Measurements from ENCODE around the gene TRIM66.
A peak's percentile ranks its signal among the peaks of the same experiment; 100 is the strongest.

The TRIM66 gene

GRCh38 chr11:8596504-8597046 is 85.9 kb downstream of the TRIM66 start:
- Mint-ChIP-seq H3K9me3 (no peaks in the 10 kb centered on the region), H3K27ac (no peak overlapping the region), H3K4me3 (no peak overlapping the region), H3K4me1 (peaks cover 13% of the 10 kb centered on the region), H3K27me3 (peaks cover 8% of the 10 kb centered on the region), H3K36me3 (no peaks in the 10 kb centered on the region)
- no peak for ATAC-seq

GRCh38 chr11:8593935-8594909 is 88.2 kb downstream of the TRIM66 start, which contains the start of gene STK33:
Gene STK33, minus strand, starts transcription at chr11:8594228. Its CDS starts 119,323 bp downstream, at chr11:8474905.
- Mint-ChIP-seq H3K4me1 (peaks cover 13% of the 10 kb centered on the region), H3K9me3 (no peaks in the 10 kb centered on the region), H3K4me3 (peak within 1 kb of the TSS; percentile 89), H3K36me3 (no peaks in the 10 kb centered on the region), H3K27ac (peak within 1 kb of the TSS; percentile 75), H3K27me3 (no peaks in the 10 kb centered on the region)
- peak; percentile 94 for ATAC-seq

- Mint-ChIP-seq H3K4me3 (peak overlapping the region; percentile 89), H3K9me3 (no peaks in the 10 kb centered on the region), H3K27me3 (no peaks in the 10 kb centered on the region), H3K36me3 (no peaks in the 10 kb centered on the region), H3K27ac (peak overlapping the region; percentile 75), H3K4me1 (peaks cover 13% of the 10 kb centered on the region)
- peak; percentile 48 for ATAC-seq
These were observed 89.0 kb downstream of the TRIM66 start for GRCh38 chr11:8593455-8593854.

- H3K36me3 Mint-ChIP-seq, result no peaks in the 10 kb centered on the region
- H3K27me3 Mint-ChIP-seq, result no peaks in the 10 kb centered on the region
- H3K4me3 Mint-ChIP-seq, result no peak overlapping the region
These were observed 94.5 kb downstream of the TRIM66 start for GRCh38 chr11:8587915-8588314.

GRCh38 chr11:8586805-8587204 is 95.7 kb downstream of the TRIM66 start:
- peaks cover 6% of the 10 kb centered on the region for H3K9me3 Mint-ChIP-seq
- H3K36me3 Mint-ChIP-seq, result no peaks in the 10 kb centered on the region
- ATAC-seq, result no peak
- H3K4me3 Mint-ChIP-seq, result no peak overlapping the region
- H3K27me3 Mint-ChIP-seq, result no peaks in the 10 kb centered on the region
- no peak overlapping the region for H3K27ac Mint-ChIP-seq
- H3K4me1 Mint-ChIP-seq, result peaks cover 9% of the 10 kb centered on the region

More at GRCh38 chr11:8587915-8588314, 94.5 kb downstream of the TRIM66 start:
- Mint-ChIP-seq H3K27ac (no peak overlapping the region), H3K4me1 (peaks cover 1% of the 10 kb centered on the region), H3K9me3 (peaks cover 3% of the 10 kb centered on the region)
- ATAC-seq, result no peak

- Mint-ChIP-seq H3K4me3 (no peak overlapping the region), H3K27me3 (no peaks in the 10 kb centered on the region), H3K9me3 (peaks cover 6% of the 10 kb centered on the region), H3K4me1 (peaks cover 10% of the 10 kb centered on the region), H3K36me3 (peaks cover under 1% of the 10 kb centered on the region), H3K27ac (no peak overlapping the region)
- ATAC-seq, result no peak
These were observed 96.3 kb downstream of the TRIM66 start for GRCh38 chr11:8586184-8586583.

GRCh38 chr11:8584511-8584910 is 98.0 kb downstream of the TRIM66 start:
- no peak for ATAC-seq
- no peak overlapping the region for H3K27ac Mint-ChIP-seq
- peaks cover 10% of the 10 kb centered on the region for H3K4me1 Mint-ChIP-seq
- H3K9me3 Mint-ChIP-seq, result peaks cover 6% of the 10 kb centered on the region
- no peak overlapping the region for H3K4me3 Mint-ChIP-seq
- H3K36me3 Mint-ChIP-seq, result peaks cover 6% of the 10 kb centered on the region
- H3K27me3 Mint-ChIP-seq, result no peaks in the 10 kb centered on the region

GRCh38 chr11:8584082-8584481 is 98.4 kb downstream of the TRIM66 start:
- peaks cover 10% of the 10 kb centered on the region for H3K4me1 Mint-ChIP-seq
- H3K4me3 Mint-ChIP-seq, result no peak overlapping the region
- H3K27me3 Mint-ChIP-seq, result no peaks in the 10 kb centered on the region
- ATAC-seq, result no peak
- no peak overlapping the region for H3K27ac Mint-ChIP-seq
- peaks cover 6% of the 10 kb centered on the region for H3K9me3 Mint-ChIP-seq
- H3K36me3 Mint-ChIP-seq, result peaks cover 6% of the 10 kb centered on the region

- peaks cover 6% of the 10 kb centered on the region for H3K36me3 Mint-ChIP-seq
- H3K27ac Mint-ChIP-seq, result no peak overlapping the region
- ATAC-seq, result no peak
- H3K27me3 Mint-ChIP-seq, result no peaks in the 10 kb centered on the region
- no peak overlapping the region for H3K4me3 Mint-ChIP-seq
- H3K9me3 Mint-ChIP-seq, result peaks cover 3% of the 10 kb centered on the region
- H3K4me1 Mint-ChIP-seq, result peaks cover 10% of the 10 kb centered on the region
These were observed 101.2 kb downstream of the TRIM66 start for GRCh38 chr11:8581300-8581699.

GRCh38 chr11:8577791-8578581 is 104.5 kb downstream of the TRIM66 start:
- H3K4me3 Mint-ChIP-seq, result no peak overlapping the region
- ATAC-seq, result no peak
- no peaks in the 10 kb centered on the region for H3K27me3 Mint-ChIP-seq
- peaks cover 6% of the 10 kb centered on the region for H3K36me3 Mint-ChIP-seq
- H3K27ac Mint-ChIP-seq, result no peak overlapping the region
- peaks cover 3% of the 10 kb centered on the region for H3K9me3 Mint-ChIP-seq
- H3K4me1 Mint-ChIP-seq, result peaks cover 10% of the 10 kb centered on the region

GRCh38 chr11:8574798-8575197 is 107.7 kb downstream of the TRIM66 start:
- H3K27me3 Mint-ChIP-seq, result no peaks in the 10 kb centered on the region
- no peaks in the 10 kb centered on the region for H3K4me1 Mint-ChIP-seq
- no peaks in the 10 kb centered on the region for H3K36me3 Mint-ChIP-seq
- H3K27ac Mint-ChIP-seq, result no peak overlapping the region
- no peaks in the 10 kb centered on the region for H3K9me3 Mint-ChIP-seq
- no peak overlapping the region for H3K4me3 Mint-ChIP-seq
- ATAC-seq, result no peak

- Mint-ChIP-seq H3K27ac (no peak overlapping the region), H3K4me3 (no peak overlapping the region), H3K36me3 (no peaks in the 10 kb centered on the region), H3K27me3 (no peaks in the 10 kb centered on the region), H3K9me3 (no peaks in the 10 kb centered on the region), H3K4me1 (no peaks in the 10 kb centered on the region)
- peak; percentile 36 for ATAC-seq
These were observed 108.7 kb downstream of the TRIM66 start for GRCh38 chr11:8573777-8574176.

GRCh38 chr11:8567602-8568198 is 114.8 kb downstream of the TRIM66 start:
- no peak overlapping the region for H3K27ac Mint-ChIP-seq
- no peaks in the 10 kb centered on the region for H3K4me1 Mint-ChIP-seq
- no peaks in the 10 kb centered on the region for H3K27me3 Mint-ChIP-seq
- no peaks in the 10 kb centered on the region for H3K9me3 Mint-ChIP-seq
- H3K36me3 Mint-ChIP-seq, result no peaks in the 10 kb centered on the region
- ATAC-seq, result no peak
- no peak overlapping the region for H3K4me3 Mint-ChIP-seq

- Mint-ChIP-seq H3K27ac (no peak overlapping the region), H3K4me3 (no peak overlapping the region), H3K9me3 (peaks cover 3% of the 10 kb centered on the region), H3K36me3 (peaks cover 5% of the 10 kb centered on the region), H3K4me1 (no peaks in the 10 kb centered on the region), H3K27me3 (no peaks in the 10 kb centered on the region)
- ATAC-seq, result no peak
These were observed 115.8 kb downstream of the TRIM66 start for GRCh38 chr11:8566613-8567210.

All from stimulated activated memory B cell treated with anti-CD40 and anti-IgM and Interleukin-4, amounts not matched to agents 10 μg/mL and 1 μg/mL and 100 μg/mL, for 72 hours (primary cell).